CD14-positive monocyte (primary cell): ENCODE measurements around the gene TBC1D16. TPM values are rescaled to one million over a fixed set of nuclear protein-coding genes. Genes with fewer than 3 reads are reported as not detected.

Experiments used
- DNase-seq, 3 donors: peaks; one replicate each; pipeline ENCODE4 v3.0.0-alpha.2; 2011 to 2022
- H2AFZ ChIP-seq: 2 replicates; pipeline ENCODE4 v1.6.0; 2012; ENCODE audit warnings: mild to moderate bottlenecking, low read depth, low read length, inconsistent platforms; ENCODE audit not compliant: insufficient read depth, poor library complexity, severe bottlenecking
- H3K27ac ChIP-seq, 2 donors: 1 replicate in 1 of 2; 2 replicates in 1 of 2; pipeline ENCODE4 v1.5.1; 2012 to 2013; ENCODE audit warnings: low read length in 2 of 2, control low read depth in 1 of 2, inconsistent platforms in 1 of 2, low read depth in 1 of 2, mild to moderate bottlenecking in 1 of 2
- H3K27me3 ChIP-seq, 2 donors: one replicate each; pipeline versions ENCODE4 v1.6.0 to v1.6.1; 2011 to 2013; ENCODE audit warnings: low read length in 2 of 2; ENCODE audit not compliant: control insufficient read depth in 2 of 2, insufficient read depth in 2 of 2
- H3K36me3 ChIP-seq, 2 donors: replicated peaks in 1 of 2; 1 replicate in 1 of 2; 2 replicates in 1 of 2; pipeline versions ENCODE4 v1.5.1 to v1.6.1; 2012 to 2013; ENCODE audit warnings: low read length in 2 of 2, control low read depth in 1 of 2, inconsistent platforms in 1 of 2, mild to moderate bottlenecking in 1 of 2; ENCODE audit not compliant: insufficient read depth in 2 of 2, control insufficient read depth in 1 of 2
- H3K4me1 ChIP-seq, 2 donors: 1 replicate in 1 of 2; 2 replicates in 1 of 2; pipeline versions ENCODE4 v1.5.1 to v1.6.1; 2012 to 2013; ENCODE audit warnings: low read length in 2 of 2, control low read depth in 1 of 2, inconsistent platforms in 1 of 2, mild to moderate bottlenecking in 1 of 2, moderate library complexity in 1 of 2; ENCODE audit not compliant: insufficient read depth in 2 of 2, control insufficient read depth in 1 of 2
- H3K4me2 ChIP-seq: replicated peaks from 2 replicates; pipeline ENCODE3; 2012; ENCODE audit warnings: low read length, moderate library complexity, mild to moderate bottlenecking; ENCODE audit not compliant: poor library complexity, severe bottlenecking; ENCODE audit errors: extremely low read depth
- H3K4me3 ChIP-seq, 3 experiments: fragments of 200-600 bp in 1 of 3; sonication (generic) in 1 of 3; replicated peaks in 1 of 3; 1 replicate in 2 of 3; 2 replicates in 1 of 3; pipeline ENCODE4 v1.5.1; 2011 to 2013; ENCODE audit warnings: low read length in 3 of 3, mild to moderate bottlenecking in 3 of 3, control low read depth in 2 of 3, low read depth in 2 of 3, inconsistent platforms in 1 of 3, moderate library complexity in 1 of 3
- H3K79me2 ChIP-seq: 2 replicates; pipeline ENCODE4 v1.6.0; 2012; ENCODE audit warnings: mild to moderate bottlenecking, control low read depth, inconsistent platforms, low read length, moderate library complexity; ENCODE audit not compliant: insufficient read depth
- H3K9ac ChIP-seq: 2 replicates; pipeline ENCODE4 v1.6.0; 2017; ENCODE audit warnings: low read length, mild to moderate bottlenecking; ENCODE audit not compliant: insufficient read depth, poor library complexity, severe bottlenecking
- H3K9me3 ChIP-seq, 2 donors: replicated peaks in 1 of 2; 1 replicate in 1 of 2; 2 replicates in 1 of 2; pipeline versions ENCODE4 v1.5.1 to v1.6.1; 2012 to 2013; ENCODE audit warnings: low read length in 2 of 2, control low read depth in 1 of 2; ENCODE audit not compliant: control insufficient read depth in 1 of 2, insufficient read depth in 1 of 2
- H4K20me1 ChIP-seq: 2 replicates; pipeline ENCODE4 v1.6.0; 2012; ENCODE audit warnings: mild to moderate bottlenecking, low read length, control low read depth, moderate library complexity; ENCODE audit not compliant: insufficient read depth
- H3K27ac Mint-ChIP-seq, 7 donors: one replicate each; pipeline ENCODE4 v1.8.0; 2020; ENCODE audit warnings: mild to moderate bottlenecking in 7 of 7, mixed read lengths in 7 of 7, moderate library complexity in 6 of 7, inconsistent platforms in 2 of 7
- H3K27me3 Mint-ChIP-seq, 3 donors: one replicate each; pipeline ENCODE4 v1.8.0; 2021 to 2022; ENCODE audit warnings: low read depth in 3 of 3, mild to moderate bottlenecking in 3 of 3, mixed read lengths in 3 of 3, moderate library complexity in 3 of 3, inconsistent platforms in 1 of 3
- H3K36me3 Mint-ChIP-seq, 2 donors: one replicate each; pipeline ENCODE4 v1.8.0; 2020; ENCODE audit warnings: mixed read lengths in 2 of 2, inconsistent platforms in 1 of 2, mild to moderate bottlenecking in 1 of 2
- H3K4me1 Mint-ChIP-seq: one replicate; pipeline ENCODE4 v1.8.0; 2020; ENCODE audit warnings: mild to moderate bottlenecking, mixed read lengths
- H3K4me3 Mint-ChIP-seq, 2 donors: one replicate each; pipeline ENCODE4 v1.8.0; 2020; ENCODE audit warnings: mild to moderate bottlenecking in 2 of 2, mixed read lengths in 2 of 2, moderate library complexity in 1 of 2
- H3K9me3 Mint-ChIP-seq, 7 donors: one replicate each; pipeline ENCODE4 v1.8.0; 2020 to 2022; ENCODE audit warnings: mixed read lengths in 7 of 7, mild to moderate bottlenecking in 6 of 7, moderate library complexity in 6 of 7, inconsistent platforms in 2 of 7
- WGBS: methylation state at CpG from one replicate; pipeline ENCODE4 v1.1.5; 2013; ENCODE audit warnings: missing lambda C conversion rate; ENCODE audit not compliant: insufficient coverage; 5-methylcytosine and 5-hydroxymethylcytosine counted together
- intact Hi-C, 2 donors: fragments of 100-400 bp; cut with micrococcal nuclease; formaldehyde crosslinking; loops; one replicate each; pipeline versions ENCODE4 v1.15.0 to v1.15.1; 2023
- polyA plus RNA-seq, 3 donors: library from polyadenylated mRNA; depleted of rRNA in 1 of 3; unstranded in 2 of 3; stranded (reverse) in 1 of 3; fragments of 300-500 nt in 2 of 3; fragments of >200 nt in 1 of 3; fragmentation: Illumina TruSeq in 2 of 3; gene quantifications; 1 replicate in 2 of 3; 2 replicates in 1 of 3; pipeline ENCODE4 v1.2.3, GENCODE V29; 2012 to 2021
- TF ChIP-seq, protein P1 (sequence below): fragments of 200-600 bp; IDR thresholded peaks from one replicate; pipeline ENCODE4 v1.8.0; 2022; ENCODE audit warnings: antibody characterized with exemption, mild to moderate bottlenecking

Gene TBC1D16
- polyA plus RNA-seq, 3 donors = 0.11 to 0.53 (median 0.27) TPM

DNA sequence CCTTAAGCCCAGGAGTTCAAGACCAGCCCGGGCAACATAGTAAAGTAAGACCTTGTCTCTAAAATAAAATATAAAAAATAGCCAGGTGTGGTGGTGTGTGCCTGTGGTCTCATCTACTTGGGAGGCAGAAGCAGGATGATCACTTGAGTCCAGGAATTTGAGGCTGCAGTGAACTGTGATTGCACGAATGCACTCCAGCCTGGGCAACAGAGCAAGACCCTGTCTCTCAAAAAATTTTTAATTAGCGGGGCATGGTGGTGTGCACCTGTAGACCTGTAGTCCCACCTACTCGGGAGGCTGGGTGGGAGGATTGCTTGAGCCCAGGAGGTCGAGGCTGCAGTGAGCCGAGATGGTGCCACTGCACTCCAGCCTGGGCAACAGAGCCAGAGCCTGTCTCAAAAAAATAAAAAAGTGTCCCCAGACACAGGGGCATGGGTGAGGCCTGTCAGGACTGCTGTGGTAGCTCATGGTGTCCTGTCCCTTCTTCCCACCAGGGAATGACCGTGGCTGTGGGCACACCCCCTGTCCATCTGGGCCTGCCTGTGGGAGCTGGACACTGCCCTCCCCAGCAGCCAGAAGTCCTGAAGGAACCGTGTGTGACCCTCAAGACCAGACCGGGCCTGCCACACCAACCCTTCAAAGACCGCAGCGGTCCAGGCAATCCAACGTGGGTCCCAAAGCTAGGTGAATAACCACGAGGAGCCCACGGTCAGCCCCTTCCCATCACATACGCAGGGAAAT is 34.9 kb upstream of the TBC1D16 start:
- H3K9me3 ChIP-seq = no peaks in the 10 kb centered on the region
- Mint-ChIP-seq H3K27ac (no peak overlapping the region), H3K4me1 (peaks cover 17% of the 10 kb centered on the region), H3K36me3 (no peaks in the 10 kb centered on the region), H3K9me3 (no peaks in the 10 kb centered on the region), H3K27me3 (peaks cover 2 to 9% (median 7%) of the 10 kb centered on the region in 3 donors), H3K4me3 (peak overlapping the region; percentile 54 to 74)
- H3K27ac ChIP-seq = no peak overlapping the region
- WGBS = 86% methylated on average over 14 of the region's 15 CpGs
- peak overlapping the region in 1 of 3 experiments; percentile 25 for H3K4me3 ChIP-seq
- no peak for DNase-seq
- intact Hi-C loops = no loop called here
- TF ChIP-seq, protein P1, sequence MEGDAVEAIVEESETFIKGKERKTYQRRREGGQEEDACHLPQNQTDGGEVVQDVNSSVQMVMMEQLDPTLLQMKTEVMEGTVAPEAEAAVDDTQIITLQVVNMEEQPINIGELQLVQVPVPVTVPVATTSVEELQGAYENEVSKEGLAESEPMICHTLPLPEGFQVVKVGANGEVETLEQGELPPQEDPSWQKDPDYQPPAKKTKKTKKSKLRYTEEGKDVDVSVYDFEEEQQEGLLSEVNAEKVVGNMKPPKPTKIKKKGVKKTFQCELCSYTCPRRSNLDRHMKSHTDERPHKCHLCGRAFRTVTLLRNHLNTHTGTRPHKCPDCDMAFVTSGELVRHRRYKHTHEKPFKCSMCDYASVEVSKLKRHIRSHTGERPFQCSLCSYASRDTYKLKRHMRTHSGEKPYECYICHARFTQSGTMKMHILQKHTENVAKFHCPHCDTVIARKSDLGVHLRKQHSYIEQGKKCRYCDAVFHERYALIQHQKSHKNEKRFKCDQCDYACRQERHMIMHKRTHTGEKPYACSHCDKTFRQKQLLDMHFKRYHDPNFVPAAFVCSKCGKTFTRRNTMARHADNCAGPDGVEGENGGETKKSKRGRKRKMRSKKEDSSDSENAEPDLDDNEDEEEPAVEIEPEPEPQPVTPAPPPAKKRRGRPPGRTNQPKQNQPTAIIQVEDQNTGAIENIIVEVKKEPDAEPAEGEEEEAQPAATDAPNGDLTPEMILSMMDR = no peak
- H3K27me3 ChIP-seq = no peaks in the 10 kb centered on the region
- no peaks in the 10 kb centered on the region for H3K79me2 ChIP-seq
- no peak overlapping the region for H3K9ac ChIP-seq
- H4K20me1 ChIP-seq = no peaks in the 10 kb centered on the region
- no peaks in the 10 kb centered on the region for H3K36me3 ChIP-seq
- no peak overlapping the region for H3K4me2 ChIP-seq
- no peaks in the 10 kb centered on the region for H3K4me1 ChIP-seq
- no peak overlapping the region for H2AFZ ChIP-seq

GRCh38 chr17:80068301-80069222 is 32.9 kb upstream of the TBC1D16 start:
- H2AFZ ChIP-seq = no peak overlapping the region
- Mint-ChIP-seq H3K27ac (peak overlapping the region in 1 of 7 donors; percentile 36), H3K4me3 (no peak overlapping the region), H3K9me3 (no peaks in the 10 kb centered on the region), H3K27me3 (peaks cover 0 to 7% (median 7%) of the 10 kb centered on the region in 3 donors), H3K36me3 (no peaks in the 10 kb centered on the region), H3K4me1 (peaks cover 29% of the 10 kb centered on the region)
- H3K4me3 ChIP-seq = no peak overlapping the region
- no peak overlapping the region for H3K27ac ChIP-seq
- H4K20me1 ChIP-seq = no peaks in the 10 kb centered on the region
- WGBS = 96% methylated on average over 12 of the region's 23 CpGs
- no peaks in the 10 kb centered on the region for H3K9me3 ChIP-seq
- H3K36me3 ChIP-seq = no peaks in the 10 kb centered on the region
- no peaks in the 10 kb centered on the region for H3K27me3 ChIP-seq
- intact Hi-C loops = no loop called here
- H3K9ac ChIP-seq = no peak overlapping the region
- TF ChIP-seq, protein P1 = no peak
- H3K4me1 ChIP-seq = peaks cover 10 to 11% of the 10 kb centered on the region in 2 donors
- H3K4me2 ChIP-seq = no peak overlapping the region
- no peak for DNase-seq
- no peaks in the 10 kb centered on the region for H3K79me2 ChIP-seq
